ENCODE data around the gene RFLNA. TPM values are rescaled to one million over a fixed set of nuclear protein-coding genes. Genes with fewer than 3 reads are reported as not detected.

RFLNA gene
- total and polyA plus RNA-seq, 11 donors = 0.06 to 0.63 (median 0.22) TPM; not detected in 5

DNA sequence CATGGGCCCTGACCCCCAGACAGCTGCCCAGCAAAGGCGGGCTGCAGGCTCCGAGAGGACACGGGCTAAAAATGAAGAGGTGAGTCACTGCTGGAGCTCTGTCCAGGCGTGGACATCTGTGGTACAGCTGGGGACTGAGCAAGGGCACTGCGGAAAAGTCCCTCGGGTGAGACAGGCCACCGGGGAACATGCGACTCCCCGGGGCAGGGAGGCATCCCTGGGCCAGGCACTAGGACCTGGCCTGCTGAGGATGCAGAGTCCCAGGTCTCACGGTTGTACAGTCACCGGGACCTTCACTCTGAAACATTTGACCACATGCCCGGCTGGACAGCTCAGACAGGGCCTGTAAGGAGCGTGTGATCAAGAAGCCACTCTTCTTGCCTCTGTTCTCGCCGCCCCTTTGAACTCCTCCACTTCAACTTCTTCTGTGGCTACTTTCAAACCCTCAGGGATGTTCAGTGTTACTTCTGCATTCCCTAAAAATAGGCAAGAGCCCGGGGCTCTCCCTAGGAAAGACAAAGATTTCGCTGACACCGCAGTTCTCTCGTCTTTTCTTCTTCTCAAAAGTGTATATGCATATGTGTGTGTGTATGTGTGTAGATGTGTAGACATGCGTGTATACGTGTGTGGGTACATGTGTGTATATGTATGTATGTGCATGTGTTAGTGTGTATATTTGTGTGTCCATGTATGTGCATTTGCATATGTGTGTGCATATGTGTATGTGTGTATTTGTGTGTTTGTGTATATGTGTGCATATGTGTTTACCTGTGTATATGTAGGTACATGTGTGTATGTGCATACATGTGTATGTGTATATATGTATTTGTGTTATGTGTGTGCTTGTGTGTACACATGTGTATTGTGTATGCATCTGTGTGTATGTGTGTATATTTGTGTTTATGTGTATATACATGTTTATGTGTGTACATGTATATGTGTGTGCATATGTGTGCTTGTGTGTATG, 5.0 kb upstream of the RFLNA start:
- 52 to 63% (median 58%) methylated on average over 20 to 21 of the region's 21 CpGs for WGBS, 4 donors
- no peaks in the 10 kb centered on the region for H3K36me3 ChIP-seq
- intact Hi-C loops (cut with DNase I) = no loop called here
- peak overlapping the region in 8 of 12 donors; percentile 10 to 58 (median 40) for H3K27ac ChIP-seq
- H3K4me3 ChIP-seq = no peak overlapping the region
- ATAC-seq (peak; percentile 65 to 93 (median 86)), DNase-seq (peak in 3 of 5 donors; percentile 35 to 67 (median 48))
- H3K9me3 ChIP-seq = peaks cover 0 to 13% (median 5%) of the 10 kb centered on the region in 12 donors
- TF ChIP-seq POLR2A (IDR thresholded peaks at IDR 0.05) = no peak
- TF ChIP-seq, protein P1, sequence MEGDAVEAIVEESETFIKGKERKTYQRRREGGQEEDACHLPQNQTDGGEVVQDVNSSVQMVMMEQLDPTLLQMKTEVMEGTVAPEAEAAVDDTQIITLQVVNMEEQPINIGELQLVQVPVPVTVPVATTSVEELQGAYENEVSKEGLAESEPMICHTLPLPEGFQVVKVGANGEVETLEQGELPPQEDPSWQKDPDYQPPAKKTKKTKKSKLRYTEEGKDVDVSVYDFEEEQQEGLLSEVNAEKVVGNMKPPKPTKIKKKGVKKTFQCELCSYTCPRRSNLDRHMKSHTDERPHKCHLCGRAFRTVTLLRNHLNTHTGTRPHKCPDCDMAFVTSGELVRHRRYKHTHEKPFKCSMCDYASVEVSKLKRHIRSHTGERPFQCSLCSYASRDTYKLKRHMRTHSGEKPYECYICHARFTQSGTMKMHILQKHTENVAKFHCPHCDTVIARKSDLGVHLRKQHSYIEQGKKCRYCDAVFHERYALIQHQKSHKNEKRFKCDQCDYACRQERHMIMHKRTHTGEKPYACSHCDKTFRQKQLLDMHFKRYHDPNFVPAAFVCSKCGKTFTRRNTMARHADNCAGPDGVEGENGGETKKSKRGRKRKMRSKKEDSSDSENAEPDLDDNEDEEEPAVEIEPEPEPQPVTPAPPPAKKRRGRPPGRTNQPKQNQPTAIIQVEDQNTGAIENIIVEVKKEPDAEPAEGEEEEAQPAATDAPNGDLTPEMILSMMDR (IDR thresholded peaks at IDR 0.05) = no peak
- peaks cover 0 to 20% (median 9%) of the 10 kb centered on the region in 12 donors for H3K4me1 ChIP-seq
- peaks cover 0 to 10% (median 0%) of the 10 kb centered on the region in 9 donors for H3K27me3 ChIP-seq

DNA sequence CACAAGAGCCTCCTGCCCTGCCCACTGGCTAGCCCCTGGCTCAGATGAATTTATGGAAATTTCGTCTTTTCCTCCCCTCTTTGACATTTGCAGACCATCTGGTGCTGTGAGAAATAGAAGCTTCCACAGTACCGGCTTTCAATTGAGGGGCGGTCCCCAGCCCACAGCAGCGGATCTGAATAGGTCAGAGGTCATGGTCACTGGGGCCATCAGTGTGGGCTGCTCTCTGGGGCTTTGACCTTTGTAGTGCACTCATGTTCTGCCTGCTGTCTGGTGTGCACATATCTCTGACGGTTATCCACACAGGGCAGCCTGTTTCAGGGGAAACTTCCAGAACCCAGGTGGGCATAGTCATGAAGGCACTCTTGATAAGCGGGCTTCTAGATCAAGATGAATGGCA, 2.5 kb upstream of the RFLNA start:
- TF ChIP-seq POLR2A (IDR thresholded peaks at IDR 0.05) = no peak
- TF ChIP-seq, protein P1 (IDR thresholded peaks at IDR 0.05) = no peak
- Histone ChIP-seq H3K27ac (no peak overlapping the region), H3K36me3 (no peaks in the 10 kb centered on the region), H3K27me3 (peaks cover 0 to 30% (median 12%) of the 10 kb centered on the region in 9 donors), H3K4me3 (no peak overlapping the region), H3K4me1 (peaks cover 3 to 34% (median 18%) of the 10 kb centered on the region in 12 donors), H3K9me3 (peaks cover 0 to 9% (median 3%) of the 10 kb centered on the region in 12 donors)
- DNase-seq (no peak), ATAC-seq (no peak)
- 81 to 92% (median 89%) methylated on average over 6 of the region's 6 CpGs for WGBS, 4 donors
- intact Hi-C loops (cut with DNase I) = no loop called here

DNA sequence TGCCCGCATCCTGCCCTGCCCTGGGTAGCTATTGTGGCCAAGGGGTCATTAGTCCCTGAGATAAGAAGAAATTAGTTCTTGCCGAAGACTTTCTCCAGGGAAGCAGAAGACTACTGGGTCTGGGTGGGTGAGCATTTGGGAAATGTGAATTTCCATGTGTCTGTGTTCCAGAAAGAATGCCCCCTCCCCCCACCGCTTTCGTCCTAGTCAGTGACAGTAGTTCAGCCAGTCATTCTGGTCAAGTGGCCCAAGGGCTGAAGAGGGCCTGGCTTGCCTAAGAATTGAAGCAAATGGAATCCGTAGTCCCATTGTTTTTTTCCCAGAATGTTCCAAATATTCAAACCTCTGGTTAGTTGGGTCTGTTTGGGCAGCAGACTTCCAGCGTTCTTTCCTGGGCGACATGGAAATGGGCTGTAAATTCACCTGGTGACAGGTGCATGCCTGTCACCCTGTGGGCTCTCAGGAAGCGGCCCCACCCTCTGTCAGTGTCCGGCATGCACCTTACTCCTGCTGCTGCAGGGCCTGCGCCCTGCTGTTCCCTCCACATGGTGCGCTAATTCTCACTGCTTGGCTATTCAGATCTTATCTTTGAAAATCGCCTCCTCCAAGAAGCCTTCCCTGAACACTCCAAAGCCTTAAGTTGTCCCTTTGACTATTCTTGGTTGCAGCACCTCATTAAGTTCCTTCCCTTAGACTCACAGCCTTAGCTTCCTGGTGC, 1.4 kb upstream of the RFLNA start:
- Histone ChIP-seq H3K27ac (no peak overlapping the region), H3K4me1 (peaks cover 3 to 34% (median 18%) of the 10 kb centered on the region in 12 donors), H3K36me3 (no peaks in the 10 kb centered on the region), H3K9me3 (peaks cover 0 to 2% (median 0%) of the 10 kb centered on the region in 12 donors), H3K4me3 (no peak overlapping the region), H3K27me3 (peaks cover 2 to 35% (median 19%) of the 10 kb centered on the region in 9 donors)
- intact Hi-C loops (cut with DNase I) = no loop called here
- WGBS, 4 donors = 83 to 91% (median 87%) methylated on average over 12 of the region's 12 CpGs
- ATAC-seq = no peak
- no peak for TF ChIP-seq POLR2A (IDR thresholded peaks at IDR 0.05)
- TF ChIP-seq, protein P1 (IDR thresholded peaks at IDR 0.05) = no peak
- no peak for DNase-seq
